MM.1S (cell line): Measurements from ENCODE around the gene BBC3.
"Not testable (repeated sequence)": the region's sequence is repeated elsewhere in the genome, so short reads cannot be mapped to it uniquely, and the experiment has no call there.

ENCODE experiments used
- CTCF ChIP-seq: fragments of 300-600 bp; sonication (generic); IDR thresholded peaks from 2 replicates; pipeline ENCODE4 v1.5.1; 2016; ENCODE audit warnings: antibody characterized with exemption, low read length, mixed read lengths
- EZH2 ChIP-seq: fragments of 300-600 bp; sonication (generic); optimal IDR thresholded peaks from 2 replicates; pipeline ENCODE3; 2017; ENCODE audit warnings: low read depth, mild to moderate bottlenecking, antibody characterized with exemption, low read length, mixed read lengths
- EZH2phosphoT487 ChIP-seq: fragments of 300-600 bp; sonication (generic); IDR thresholded peaks from 2 replicates; pipeline ENCODE4 v1.6.1; 2018; ENCODE audit warnings: antibody characterized with exemption, low read length

GRCh38 chr19:47276513-47276912, 45.5 kb upstream of the BBC3 start:
- TF ChIP-seq CTCF, EZH2, EZH2phosphoT487: not testable (repeated sequence)
